Measurements from ENCODE around the gene LRRK2.

DNA sequence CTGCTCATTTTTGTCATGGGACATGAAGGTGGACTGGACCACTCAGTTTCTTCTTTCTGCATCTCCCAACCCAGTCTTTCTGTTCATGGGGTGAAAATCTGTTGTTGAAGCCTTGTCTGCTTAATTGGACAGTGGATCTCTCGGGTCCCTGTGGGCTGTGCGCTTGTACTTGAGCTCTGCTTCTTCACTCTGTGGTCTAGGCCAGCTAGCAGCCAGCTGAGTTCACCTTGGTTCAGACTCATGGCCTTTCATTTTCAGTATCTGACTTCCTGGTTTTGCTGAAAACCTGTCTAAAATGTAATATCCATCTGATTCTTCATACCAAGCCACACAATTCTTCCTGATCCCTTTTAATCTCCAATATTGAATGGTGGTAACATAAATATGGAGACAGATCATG is 117.2 kb downstream of the LRRK2 start:
- TF ChIP-seq, protein P1, sequence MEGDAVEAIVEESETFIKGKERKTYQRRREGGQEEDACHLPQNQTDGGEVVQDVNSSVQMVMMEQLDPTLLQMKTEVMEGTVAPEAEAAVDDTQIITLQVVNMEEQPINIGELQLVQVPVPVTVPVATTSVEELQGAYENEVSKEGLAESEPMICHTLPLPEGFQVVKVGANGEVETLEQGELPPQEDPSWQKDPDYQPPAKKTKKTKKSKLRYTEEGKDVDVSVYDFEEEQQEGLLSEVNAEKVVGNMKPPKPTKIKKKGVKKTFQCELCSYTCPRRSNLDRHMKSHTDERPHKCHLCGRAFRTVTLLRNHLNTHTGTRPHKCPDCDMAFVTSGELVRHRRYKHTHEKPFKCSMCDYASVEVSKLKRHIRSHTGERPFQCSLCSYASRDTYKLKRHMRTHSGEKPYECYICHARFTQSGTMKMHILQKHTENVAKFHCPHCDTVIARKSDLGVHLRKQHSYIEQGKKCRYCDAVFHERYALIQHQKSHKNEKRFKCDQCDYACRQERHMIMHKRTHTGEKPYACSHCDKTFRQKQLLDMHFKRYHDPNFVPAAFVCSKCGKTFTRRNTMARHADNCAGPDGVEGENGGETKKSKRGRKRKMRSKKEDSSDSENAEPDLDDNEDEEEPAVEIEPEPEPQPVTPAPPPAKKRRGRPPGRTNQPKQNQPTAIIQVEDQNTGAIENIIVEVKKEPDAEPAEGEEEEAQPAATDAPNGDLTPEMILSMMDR (IDR thresholded peaks at IDR 0.05), result no peak
- no peak for TF ChIP-seq POLR2A (IDR thresholded peaks at IDR 0.05; ENCODE audit: low read depth)
- TF ChIP-seq EP300 (IDR thresholded peaks at IDR 0.05), result no peak
- no peak for TF ChIP-seq POLR2AphosphoS5 (IDR thresholded peaks at IDR 0.05)
